ENCODE results near the gene TMEM176B. TPM values are rescaled to one million over a fixed set of nuclear protein-coding genes. Genes with fewer than 3 reads are reported as not detected.

Gene TMEM176B
- not detected for total RNA-seq

DNA sequence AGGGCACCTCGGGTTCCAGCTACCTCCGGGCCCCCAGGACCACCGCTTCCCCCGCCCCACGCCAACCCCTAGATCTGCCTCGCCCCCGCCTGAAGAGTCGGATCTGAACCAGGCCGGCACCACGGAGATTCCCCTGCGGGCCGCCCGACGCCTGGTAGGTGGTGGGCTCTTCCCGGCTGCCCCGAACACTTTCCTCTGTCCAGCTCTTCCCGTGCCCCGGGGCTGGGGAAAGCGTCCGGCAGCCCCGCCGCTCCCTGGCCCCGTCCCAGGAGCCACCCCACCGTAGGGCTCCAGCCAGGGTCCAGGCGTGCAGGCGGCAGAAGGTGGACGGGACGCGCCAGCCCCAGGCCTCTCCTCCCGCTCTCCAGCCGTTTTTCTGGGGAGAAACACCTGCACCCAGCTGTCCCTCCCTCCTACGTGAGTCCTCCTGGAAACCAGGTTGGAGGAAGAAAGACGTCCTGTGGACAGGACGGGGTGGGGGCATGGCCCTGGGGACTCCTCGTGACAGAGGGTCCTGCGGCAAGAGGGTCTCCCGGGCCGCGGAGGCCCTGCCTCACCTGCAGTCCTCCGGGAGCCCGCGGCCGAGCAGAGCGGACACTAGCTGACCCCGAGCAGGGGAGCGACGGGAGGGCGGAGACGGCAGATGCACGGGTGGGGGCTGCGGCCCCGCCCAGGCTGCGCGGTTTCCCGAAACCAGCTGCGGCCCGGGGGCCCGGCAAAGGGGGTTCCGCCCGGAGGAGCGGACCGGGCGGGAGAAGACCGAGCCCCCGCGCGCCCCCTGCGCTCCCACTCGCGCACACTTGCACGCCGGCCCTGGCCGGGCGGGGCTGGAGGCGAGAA is at the start of gene TMEM176B:
TMEM176B (minus strand) TSS at position 624 of the 840 bp plus-strand sequence. CDS start 3,795 bp downstream, outside the sequence.
- ATAC-seq (replicated peaks in 1 of 2) (peak; percentile 20 to 45), DNase-seq (no peak)
- H3K27me3 Mint-ChIP-seq (ENCODE audit: low read depth): peaks cover 46% of the 10 kb centered on the region
- peaks cover 0 to 3% of the 10 kb centered on the region in 2 donors for H3K36me3 Mint-ChIP-seq (ENCODE audit: insufficient read depth in 2 of 2)
- H3K4me1 Mint-ChIP-seq (ENCODE audit: low read depth): no peaks in the 10 kb centered on the region
- no peak within 1 kb of the TSS for H3K27ac Mint-ChIP-seq
- H3K4me3 Mint-ChIP-seq: peak within 1 kb of the TSS; percentile 58 to 73
- peaks cover 0 to 2% of the 10 kb centered on the region in 2 donors for H3K9me3 Mint-ChIP-seq

DNA sequence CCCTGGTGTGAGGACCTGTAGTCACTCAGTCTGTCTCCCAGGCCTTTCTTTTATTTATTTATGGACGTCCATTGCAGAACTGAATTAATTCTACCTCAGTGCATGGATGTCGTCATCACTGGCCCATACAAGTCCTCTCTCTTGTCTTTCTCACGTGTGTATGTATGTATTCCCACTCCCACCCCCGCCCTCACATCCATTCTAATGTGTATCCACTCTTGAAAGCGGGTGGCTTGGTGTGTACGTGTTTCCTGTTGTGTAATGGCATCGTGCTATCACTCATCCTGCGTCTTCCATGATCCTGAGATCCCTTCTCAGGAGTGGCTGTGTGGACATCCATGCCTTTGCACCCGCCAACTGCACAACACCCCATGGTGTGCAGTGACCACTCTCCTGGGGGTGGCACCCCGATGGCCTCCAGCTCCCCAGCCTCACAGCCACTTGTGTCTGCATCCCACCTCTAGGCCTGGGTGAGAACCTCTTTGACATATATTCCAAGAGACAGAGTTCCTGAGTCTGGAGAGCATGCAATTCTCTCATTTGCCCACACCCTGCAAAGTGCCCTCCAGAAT is 49.1 kb upstream of the TMEM176B start:
- no peak overlapping the region for H3K27ac Mint-ChIP-seq
- H3K4me3 Mint-ChIP-seq: no peak overlapping the region
- no peaks in the 10 kb centered on the region for H3K9me3 Mint-ChIP-seq
- H3K27me3 Mint-ChIP-seq (ENCODE audit: low read depth): peaks cover 37% of the 10 kb centered on the region
- DNase-seq: no peak
- no peaks in the 10 kb centered on the region for H3K4me1 Mint-ChIP-seq (ENCODE audit: low read depth)
- no peaks in the 10 kb centered on the region for H3K36me3 Mint-ChIP-seq (ENCODE audit: insufficient read depth in 2 of 2)
- ATAC-seq (replicated peaks in 1 of 2): no peak

DNA sequence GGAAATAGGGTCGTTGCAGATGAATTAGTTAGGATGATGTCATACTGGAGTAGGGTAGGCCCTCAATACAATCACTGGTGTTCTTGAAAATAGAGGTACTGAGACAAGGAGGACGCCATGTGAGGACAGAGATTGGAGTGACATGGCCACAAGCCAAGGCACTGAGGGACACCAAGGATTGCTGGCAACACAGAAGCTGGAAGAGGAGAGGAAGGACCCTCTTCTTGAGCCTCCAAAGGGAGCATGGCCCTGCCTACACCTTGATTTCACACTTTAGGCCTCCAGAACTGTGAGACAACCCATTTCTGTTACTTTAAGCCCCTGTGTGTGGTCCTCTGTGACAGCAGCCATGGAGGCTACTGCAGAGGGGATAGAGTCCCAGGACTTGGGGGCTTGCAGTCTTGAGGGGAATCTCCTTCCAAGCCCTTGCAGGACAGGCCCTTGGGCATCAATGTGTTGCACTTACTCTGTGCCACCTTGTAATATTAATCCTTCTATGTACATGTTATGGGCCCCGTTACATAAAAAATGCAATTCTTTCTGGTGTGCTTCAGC is 48.5 kb upstream of the TMEM176B start:
- Mint-ChIP-seq H3K36me3 (ENCODE audit: insufficient read depth in 2 of 2) (no peaks in the 10 kb centered on the region), H3K27ac (no peak overlapping the region), H3K27me3 (ENCODE audit: low read depth) (peaks cover 37% of the 10 kb centered on the region), H3K9me3 (no peaks in the 10 kb centered on the region), H3K4me1 (ENCODE audit: low read depth) (no peaks in the 10 kb centered on the region), H3K4me3 (no peak overlapping the region)
- ATAC-seq (replicated peaks in 1 of 2) (no peak), DNase-seq (no peak)

DNA sequence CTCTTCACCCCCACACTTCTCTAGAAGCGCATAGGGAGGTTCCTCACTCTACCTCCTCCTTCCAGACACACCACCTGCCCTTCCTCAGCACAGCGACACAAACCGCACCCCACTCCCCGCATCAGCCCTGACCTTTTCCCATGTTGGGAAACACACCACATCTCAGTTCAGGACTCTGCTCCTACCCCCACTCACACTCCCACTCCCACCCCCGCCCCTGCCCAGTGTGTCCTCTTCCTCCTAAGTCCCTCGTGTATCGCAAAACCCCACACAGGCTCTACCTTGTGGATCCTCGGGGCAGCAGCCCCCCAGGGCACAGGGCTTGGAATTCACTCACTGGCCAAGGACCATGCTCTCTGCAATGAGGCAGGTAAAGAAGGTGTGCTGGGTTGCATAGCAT is 47.9 kb upstream of the TMEM176B start:
- H3K9me3 Mint-ChIP-seq: no peaks in the 10 kb centered on the region
- DNase-seq: no peak

DNA sequence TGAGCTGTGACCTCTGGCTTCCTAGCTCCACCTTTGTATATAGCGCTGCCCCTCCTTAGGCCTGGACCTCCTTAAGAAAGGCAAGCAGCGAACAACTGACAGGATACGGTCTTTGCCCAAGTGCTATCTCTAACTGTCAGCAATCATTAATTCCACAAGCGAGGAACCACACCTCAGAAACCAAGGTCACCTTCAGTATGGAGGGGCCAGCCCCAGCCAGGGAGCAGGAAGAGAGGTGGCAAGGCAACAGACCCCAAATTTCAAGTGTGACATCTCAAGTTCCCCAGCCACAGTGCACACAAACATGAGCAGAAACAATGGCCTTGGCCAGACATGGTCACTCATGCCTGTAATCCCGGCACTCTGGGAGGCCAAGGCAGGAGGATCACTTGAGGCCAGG is 47.4 kb upstream of the TMEM176B start:
- DNase-seq (no peak), ATAC-seq (replicated peaks in 1 of 2) (no peak)
- H3K27me3 Mint-ChIP-seq (ENCODE audit: low read depth): peaks cover 30% of the 10 kb centered on the region
- H3K9me3 Mint-ChIP-seq: no peaks in the 10 kb centered on the region
- no peak overlapping the region for H3K27ac Mint-ChIP-seq
- no peak overlapping the region for H3K4me3 Mint-ChIP-seq
- no peaks in the 10 kb centered on the region for H3K4me1 Mint-ChIP-seq (ENCODE audit: low read depth)
- no peaks in the 10 kb centered on the region for H3K36me3 Mint-ChIP-seq (ENCODE audit: insufficient read depth in 2 of 2)

More for the DNA sequence above, 47.9 kb upstream of the TMEM176B start:
- Mint-ChIP-seq H3K4me1 (ENCODE audit: low read depth) (no peaks in the 10 kb centered on the region), H3K27ac (no peak overlapping the region), H3K27me3 (ENCODE audit: low read depth) (peaks cover 36% of the 10 kb centered on the region), H3K36me3 (ENCODE audit: insufficient read depth in 2 of 2) (no peaks in the 10 kb centered on the region), H3K4me3 (no peak overlapping the region)
- no peak for ATAC-seq (replicated peaks in 1 of 2)

DNA sequence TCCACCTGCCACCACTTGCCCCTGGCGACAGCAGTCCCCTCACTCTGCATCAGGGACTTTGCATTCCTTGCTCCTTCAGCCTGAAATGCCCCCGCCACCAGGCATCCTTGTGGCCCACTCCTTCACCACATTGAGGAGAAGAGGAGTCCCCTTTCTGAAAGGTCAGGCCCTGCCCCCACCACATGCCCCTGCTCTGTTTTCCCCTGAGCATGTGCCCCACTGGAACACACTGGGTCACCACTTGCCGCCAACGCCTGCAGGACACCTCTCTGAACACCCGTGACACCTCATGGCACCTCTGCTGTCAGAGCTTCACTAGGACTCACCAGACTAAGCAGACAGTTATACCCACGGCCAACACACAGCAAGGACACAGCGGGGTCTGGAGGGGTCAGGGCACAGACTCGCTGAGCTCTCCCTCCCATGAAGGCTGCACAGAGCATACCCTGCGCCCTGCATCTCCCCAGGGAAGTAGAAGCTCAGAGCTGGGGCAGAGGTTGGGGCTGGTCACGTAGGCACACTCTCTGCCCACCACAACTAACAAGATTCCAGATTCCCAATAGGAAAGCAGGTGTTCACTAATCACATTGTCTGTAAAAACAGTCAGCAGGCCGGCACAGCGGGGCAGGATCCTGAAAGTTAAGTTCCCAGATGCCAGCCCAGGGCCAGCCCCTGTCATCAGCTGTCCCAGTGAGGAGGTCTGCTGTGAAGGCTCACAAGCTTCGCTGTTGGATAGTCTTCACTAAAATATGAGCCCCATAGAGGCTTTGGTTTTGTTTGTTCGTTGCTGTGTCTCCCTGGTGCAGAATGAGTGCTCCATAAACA is 46.3 kb upstream of the TMEM176B start:
- no peaks in the 10 kb centered on the region for H3K9me3 Mint-ChIP-seq
- no peaks in the 10 kb centered on the region for H3K4me1 Mint-ChIP-seq (ENCODE audit: low read depth)
- peaks cover 20% of the 10 kb centered on the region for H3K27me3 Mint-ChIP-seq (ENCODE audit: low read depth)
- no peak overlapping the region for H3K4me3 Mint-ChIP-seq
- H3K27ac Mint-ChIP-seq: no peak overlapping the region
- no peaks in the 10 kb centered on the region for H3K36me3 Mint-ChIP-seq (ENCODE audit: insufficient read depth in 2 of 2)
- DNase-seq (no peak), ATAC-seq (replicated peaks in 1 of 2) (no peak)

DNA sequence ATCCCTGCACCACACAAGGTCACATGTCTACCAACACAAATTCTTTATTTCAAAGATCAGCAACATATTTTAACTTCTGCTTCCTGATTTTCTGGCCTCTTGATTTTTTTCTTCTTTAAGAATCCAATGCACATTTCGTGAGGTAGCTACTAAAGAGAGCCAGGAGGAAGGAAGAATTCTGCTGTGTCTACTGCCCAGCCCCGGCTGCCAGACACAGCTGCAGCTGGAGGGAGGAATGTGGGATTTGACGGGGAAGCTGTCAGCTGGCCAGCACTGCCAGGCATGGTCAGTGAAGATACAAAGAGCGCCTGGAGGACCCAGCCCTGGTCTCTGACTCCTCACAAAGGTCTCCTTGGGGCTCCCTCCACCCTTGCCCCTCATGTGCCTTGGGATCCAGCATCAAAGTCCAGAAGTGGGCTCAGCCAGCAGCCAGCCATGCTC is 45.3 kb upstream of the TMEM176B start:
- DNase-seq: no peak
- Mint-ChIP-seq H3K4me1 (ENCODE audit: low read depth) (no peaks in the 10 kb centered on the region), H3K27me3 (ENCODE audit: low read depth) (peaks cover 9% of the 10 kb centered on the region), H3K9me3 (no peaks in the 10 kb centered on the region), H3K27ac (no peak overlapping the region), H3K4me3 (no peak overlapping the region), H3K36me3 (ENCODE audit: insufficient read depth in 2 of 2) (no peaks in the 10 kb centered on the region)
- ATAC-seq (replicated peaks in 1 of 2): no peak

DNA sequence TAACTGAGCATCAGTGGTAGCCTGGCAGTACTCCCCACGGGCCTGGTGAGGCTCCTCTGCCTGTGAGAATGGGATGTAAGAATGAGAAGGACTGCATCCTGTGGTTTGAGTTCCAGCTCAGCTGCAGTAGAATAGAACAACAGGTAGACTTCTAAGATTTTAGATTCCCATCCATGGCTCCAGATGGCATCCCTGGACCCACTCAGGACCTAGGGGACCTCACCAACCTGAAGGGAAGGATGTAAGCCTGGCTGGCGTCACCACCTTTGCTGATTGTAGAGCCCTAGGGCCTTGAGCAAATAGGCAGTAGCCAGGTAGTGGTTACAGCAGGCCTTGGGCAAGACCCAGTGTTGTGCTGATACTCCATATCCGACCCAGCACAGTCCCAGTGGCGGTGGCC is 42.6 kb upstream of the TMEM176B start:
- Mint-ChIP-seq H3K27me3 (ENCODE audit: low read depth) (no peaks in the 10 kb centered on the region), H3K4me1 (ENCODE audit: low read depth) (no peaks in the 10 kb centered on the region), H3K27ac (no peak overlapping the region), H3K36me3 (ENCODE audit: insufficient read depth in 2 of 2) (no peaks in the 10 kb centered on the region), H3K4me3 (no peak overlapping the region), H3K9me3 (no peaks in the 10 kb centered on the region)
- DNase-seq (no peak), ATAC-seq (replicated peaks in 1 of 2) (no peak)

DNA sequence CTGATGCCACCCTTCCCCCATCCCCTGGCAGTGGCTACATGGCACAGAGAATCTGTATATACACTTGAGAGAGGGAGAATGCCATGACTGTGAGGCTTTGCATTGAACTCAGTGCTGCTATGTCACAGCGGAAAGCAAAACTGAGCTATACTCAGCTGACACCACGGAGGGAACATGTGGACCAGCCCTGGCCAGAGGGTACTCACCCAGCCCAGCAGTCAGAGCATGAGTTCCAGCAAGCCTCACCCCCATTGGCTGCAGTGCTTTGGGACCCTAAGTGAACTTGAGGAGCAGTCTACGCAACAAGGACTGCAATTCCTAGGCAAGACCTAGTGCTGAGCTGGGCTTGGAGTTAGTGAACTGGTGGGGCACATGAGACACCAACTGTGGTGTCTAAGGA is 41.9 kb upstream of the TMEM176B start:
- DNase-seq (no peak), ATAC-seq (replicated peaks in 1 of 2) (no peak)
- Mint-ChIP-seq H3K36me3 (ENCODE audit: insufficient read depth in 2 of 2) (no peaks in the 10 kb centered on the region), H3K27ac (no peak overlapping the region), H3K4me1 (ENCODE audit: low read depth) (no peaks in the 10 kb centered on the region), H3K9me3 (no peaks in the 10 kb centered on the region), H3K4me3 (no peak overlapping the region), H3K27me3 (ENCODE audit: low read depth) (no peaks in the 10 kb centered on the region)

DNA sequence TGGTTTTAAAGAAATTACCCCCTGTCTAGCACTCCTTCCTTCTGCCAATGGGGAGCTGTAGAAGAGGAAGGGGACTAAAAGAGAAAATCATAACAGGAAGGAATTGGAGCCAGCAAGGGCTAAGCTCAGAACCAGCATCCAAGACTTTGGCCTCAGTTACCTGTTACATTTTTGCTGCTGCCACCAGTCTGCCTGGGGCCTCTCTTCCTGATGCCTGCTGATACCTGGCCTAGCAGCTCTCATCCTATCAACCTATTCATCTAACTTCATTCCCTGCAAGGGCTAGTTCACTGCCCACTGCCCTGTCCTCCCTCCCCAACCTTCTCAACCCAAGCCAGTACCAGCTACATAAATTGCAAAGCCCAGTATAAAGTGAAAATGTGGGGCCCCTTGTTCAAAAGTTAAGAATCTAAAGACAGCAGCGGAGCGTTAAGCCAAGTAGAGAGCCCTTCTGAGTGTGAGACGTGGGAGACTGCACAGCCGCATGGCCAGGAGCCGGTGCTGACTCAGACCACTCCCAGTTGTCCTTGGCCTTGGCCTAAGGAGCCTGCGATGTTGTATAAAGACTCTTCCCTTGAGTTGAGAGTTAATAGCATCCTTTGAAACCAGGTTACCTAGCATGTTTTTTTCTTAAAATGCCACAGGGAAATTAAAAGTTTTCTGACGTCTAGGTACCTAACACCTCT is 38.9 kb upstream of the TMEM176B start:
- Mint-ChIP-seq H3K9me3 (no peaks in the 10 kb centered on the region), H3K4me3 (no peak overlapping the region), H3K36me3 (ENCODE audit: insufficient read depth in 2 of 2) (no peaks in the 10 kb centered on the region), H3K4me1 (ENCODE audit: low read depth) (no peaks in the 10 kb centered on the region), H3K27ac (no peak overlapping the region), H3K27me3 (ENCODE audit: low read depth) (peaks cover 10% of the 10 kb centered on the region)
- DNase-seq: no peak
- ATAC-seq (replicated peaks in 1 of 2): no peak

DNA sequence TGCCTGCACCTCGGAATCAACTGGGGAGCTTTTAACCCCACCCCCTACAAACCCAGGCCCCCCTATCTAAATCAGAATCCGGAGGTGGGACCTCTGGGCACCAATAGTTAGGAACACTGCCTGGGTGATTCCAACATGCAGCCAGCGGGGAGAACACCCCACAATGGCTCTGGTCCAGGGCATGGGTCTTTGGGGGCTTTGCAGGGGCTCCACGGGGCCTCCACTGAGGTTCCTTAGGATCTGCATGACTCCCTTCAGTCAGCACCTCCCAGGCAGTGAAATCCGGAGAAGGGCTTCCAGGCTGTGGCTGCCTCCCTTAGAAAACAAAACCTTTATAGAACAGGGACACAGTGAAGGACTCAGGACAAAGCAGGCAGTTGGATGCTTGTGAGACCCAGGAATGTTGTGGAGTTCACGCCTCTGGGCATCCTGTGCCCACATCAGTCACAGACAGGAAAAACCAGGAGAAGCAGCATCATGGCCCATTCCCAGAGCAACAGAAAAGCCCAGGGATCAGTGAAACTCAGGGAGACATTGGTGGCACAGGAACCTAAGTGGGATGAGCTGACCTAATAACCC is 35.6 kb upstream of the TMEM176B start:
- Mint-ChIP-seq H3K4me1 (ENCODE audit: low read depth) (no peaks in the 10 kb centered on the region), H3K4me3 (no peak overlapping the region), H3K27me3 (ENCODE audit: low read depth) (peaks cover 26% of the 10 kb centered on the region), H3K27ac (no peak overlapping the region), H3K9me3 (no peaks in the 10 kb centered on the region), H3K36me3 (ENCODE audit: insufficient read depth in 2 of 2) (no peaks in the 10 kb centered on the region)
- DNase-seq (no peak), ATAC-seq (replicated peaks in 1 of 2) (no peak)

DNA sequence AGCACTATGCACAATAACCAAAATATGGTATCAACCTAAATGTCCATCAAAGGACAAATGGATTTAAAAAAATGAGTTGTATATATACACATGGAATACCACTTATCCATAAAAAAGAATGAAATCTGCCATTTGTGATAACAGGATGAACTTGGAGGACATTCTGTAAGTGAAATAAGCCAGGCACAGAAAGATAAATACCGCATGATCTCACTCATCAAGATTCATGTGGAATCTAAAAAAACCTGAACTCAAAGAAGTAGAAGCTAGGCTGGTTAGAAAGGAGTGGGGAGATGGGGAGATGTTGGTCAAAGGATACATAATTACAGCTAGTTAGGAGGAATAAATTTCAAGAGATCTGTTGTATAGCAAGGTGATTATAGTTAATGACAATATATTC is 34.9 kb upstream of the TMEM176B start:
- Mint-ChIP-seq H3K27me3 (ENCODE audit: low read depth) (peaks cover 33% of the 10 kb centered on the region), H3K9me3 (no peaks in the 10 kb centered on the region), H3K36me3 (ENCODE audit: insufficient read depth in 2 of 2) (no peaks in the 10 kb centered on the region), H3K27ac (no peak overlapping the region), H3K4me3 (no peak overlapping the region), H3K4me1 (ENCODE audit: low read depth) (no peaks in the 10 kb centered on the region)
- DNase-seq (no peak), ATAC-seq (replicated peaks in 1 of 2) (no peak)
